Mucosa of rectum (tissue), 2 donors: ENCODE measurements around the gene CSH2.
"Not testable (repeated sequence)": the region's sequence is repeated elsewhere in the genome, so short reads cannot be mapped to it uniquely, and the experiment has no call there.

Experiments used
- H3K27ac ChIP-seq, 2 donors: one replicate each; pipeline ENCODE4 v1.7.0; 2013; ENCODE audit warnings: inconsistent platforms in 2 of 2, low read depth in 2 of 2, low read length in 2 of 2
- H3K27me3 ChIP-seq, 2 donors: one replicate each; pipeline ENCODE4 v1.7.0; 2013; ENCODE audit warnings: low read length in 2 of 2; ENCODE audit not compliant: control insufficient read depth in 2 of 2, insufficient read depth in 2 of 2
- H3K36me3 ChIP-seq, 2 donors: one replicate each; pipeline ENCODE4 v1.7.0; 2013; ENCODE audit warnings: low read length in 2 of 2; ENCODE audit not compliant: control insufficient read depth in 2 of 2, insufficient read depth in 2 of 2
- H3K4me1 ChIP-seq, 2 donors: one replicate each; pipeline ENCODE4 v1.7.0; 2013; ENCODE audit warnings: low read length in 2 of 2, mild to moderate bottlenecking in 1 of 2; ENCODE audit not compliant: control insufficient read depth in 2 of 2, insufficient read depth in 2 of 2
- H3K4me3 ChIP-seq, 2 donors: one replicate each; pipeline ENCODE4 v1.7.0; 2013; ENCODE audit warnings: low read length in 2 of 2
- H3K9ac ChIP-seq, 2 donors: one replicate each; pipeline ENCODE4 v1.7.0; 2013; ENCODE audit warnings: low read length in 2 of 2, low read depth in 1 of 2, mild to moderate bottlenecking in 1 of 2
- H3K9me3 ChIP-seq, 2 donors: one replicate each; pipeline ENCODE4 v1.7.0; 2013; ENCODE audit warnings: low read length in 2 of 2; ENCODE audit not compliant: control insufficient read depth in 2 of 2
- donor health status: healthy.
- donor health status: Normal muscosa, but diverticular disease.

Gene CSH2

GRCh38 chr17:63880706-63881105, 7.2 kb upstream of the CSH2 start:
- Histone ChIP-seq H3K9ac (no peak overlapping the region), H3K36me3 (no peaks in the 10 kb centered on the region), H3K4me1 (no peaks in the 10 kb centered on the region), H3K4me3 (no peak overlapping the region), H3K27me3 (no peaks in the 10 kb centered on the region), H3K9me3 (no peaks in the 10 kb centered on the region), H3K27ac (no peak overlapping the region)

GRCh38 chr17:63878413-63878812, 4.9 kb upstream of the CSH2 start:
- H3K9ac ChIP-seq, H3K4me3 ChIP-seq, H3K27me3 ChIP-seq, H3K9me3 ChIP-seq, H3K4me1 ChIP-seq, H3K27ac ChIP-seq, H3K36me3 ChIP-seq: not testable (repeated sequence)

GRCh38 chr17:63874693-63875092, 1.2 kb upstream of the CSH2 start:
- H3K4me3 ChIP-seq, H3K9ac ChIP-seq, H3K27ac ChIP-seq, H3K4me1 ChIP-seq, H3K9me3 ChIP-seq, H3K36me3 ChIP-seq, H3K27me3 ChIP-seq: not testable (repeated sequence)

GRCh38 chr17:63874061-63874626, 667 bp upstream of the CSH2 start:
- not testable (repeated sequence) for H3K4me1 ChIP-seq, H3K4me3 ChIP-seq, H3K27ac ChIP-seq, H3K27me3 ChIP-seq, H3K9me3 ChIP-seq, H3K36me3 ChIP-seq, H3K9ac ChIP-seq

- not testable (repeated sequence) for H3K9me3 ChIP-seq, H3K27me3 ChIP-seq, H3K9ac ChIP-seq, H3K4me3 ChIP-seq, H3K36me3 ChIP-seq, H3K4me1 ChIP-seq, H3K27ac ChIP-seq
Observed at GRCh38 chr17:63871646-63872365, 1.7 kb downstream of the CSH2 start.

- H3K4me3 ChIP-seq, H3K9me3 ChIP-seq, H3K27ac ChIP-seq, H3K4me1 ChIP-seq, H3K36me3 ChIP-seq, H3K27me3 ChIP-seq, H3K9ac ChIP-seq: not testable (repeated sequence)
Observed at GRCh38 chr17:63870292-63870665, 3.2 kb downstream of the CSH2 start.

GRCh38 chr17:63869491-63870291, 3.8 kb downstream of the CSH2 start:
- H3K9ac ChIP-seq, H3K4me1 ChIP-seq, H3K9me3 ChIP-seq, H3K27ac ChIP-seq, H3K36me3 ChIP-seq, H3K27me3 ChIP-seq, H3K4me3 ChIP-seq: not testable (repeated sequence)

- not testable (repeated sequence) for H3K27me3 ChIP-seq, H3K4me1 ChIP-seq, H3K36me3 ChIP-seq, H3K27ac ChIP-seq, H3K9ac ChIP-seq, H3K9me3 ChIP-seq, H3K4me3 ChIP-seq
Observed at GRCh38 chr17:63866625-63867024, 6.9 kb downstream of the CSH2 start.

- Histone ChIP-seq H3K9ac (no peak overlapping the region), H3K27ac (no peak overlapping the region), H3K36me3 (no peaks in the 10 kb centered on the region), H3K4me3 (no peak overlapping the region), H3K4me1 (no peaks in the 10 kb centered on the region), H3K9me3 (no peaks in the 10 kb centered on the region), H3K27me3 (no peaks in the 10 kb centered on the region)
Observed at GRCh38 chr17:63859257-63859656, 14.2 kb downstream of the CSH2 start.

- H3K27ac ChIP-seq, H3K9me3 ChIP-seq, H3K4me3 ChIP-seq, H3K36me3 ChIP-seq, H3K9ac ChIP-seq, H3K4me1 ChIP-seq, H3K27me3 ChIP-seq: not testable (repeated sequence)
Observed at GRCh38 chr17:63856425-63856824, 17.1 kb downstream of the CSH2 start.
